Activated CD4-positive, alpha-beta T cell treated with anti-CD3 and anti-CD28 coated beads for 4 hours (primary cell): Measurements from ENCODE around the gene NLGN1.
"Not testable (repeated sequence)": the region's sequence is repeated elsewhere in the genome, so short reads cannot be mapped to it uniquely, and the experiment has no call there.

Experiments used
- DNase-seq, 2 donors: peaks; one replicate each; pipeline ENCODE4 v3.0.0-alpha.2; 2020

Gene NLGN1

DNA sequence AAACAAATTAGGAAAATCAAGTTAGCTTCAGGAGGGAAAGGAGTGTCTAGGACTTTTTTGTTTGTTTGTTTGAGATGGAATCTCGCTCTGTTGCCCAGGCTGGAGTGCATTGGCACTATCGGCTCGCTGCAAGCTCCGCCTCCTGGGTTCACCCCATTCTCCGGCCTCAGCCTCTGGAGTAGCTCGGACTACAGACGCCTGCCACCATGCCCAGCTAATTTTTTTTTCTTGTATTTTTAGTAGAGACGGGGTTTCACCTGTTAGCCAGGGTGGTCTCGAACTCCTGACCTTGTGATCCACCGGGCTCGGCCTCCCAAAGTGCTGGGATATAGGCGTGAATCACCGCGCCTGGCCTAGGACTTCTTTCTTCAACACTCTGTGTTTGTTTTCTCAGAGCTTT lies 171.1 kb downstream of the NLGN1 start:
- no peak for DNase-seq

DNA sequence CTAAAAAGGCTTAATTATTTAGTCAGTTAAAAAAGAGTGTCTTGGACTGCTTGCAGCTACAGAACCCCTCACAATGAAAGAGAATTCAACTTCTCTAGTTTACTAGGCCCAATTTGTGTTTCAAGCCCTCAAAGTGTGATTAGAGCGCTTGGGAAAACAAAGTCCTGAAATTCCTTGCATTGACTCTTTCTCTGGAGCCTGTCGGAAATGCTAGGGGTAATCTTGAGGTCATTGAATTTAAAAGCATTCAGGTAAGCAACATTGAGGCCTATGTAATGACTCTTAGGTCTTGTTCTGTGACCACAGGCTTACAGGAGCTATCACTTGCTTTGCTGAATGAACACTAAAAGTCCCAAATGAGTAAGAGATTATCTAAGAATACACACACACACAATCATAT lies 186.0 kb downstream of the NLGN1 start:
- no peak for DNase-seq

DNA sequence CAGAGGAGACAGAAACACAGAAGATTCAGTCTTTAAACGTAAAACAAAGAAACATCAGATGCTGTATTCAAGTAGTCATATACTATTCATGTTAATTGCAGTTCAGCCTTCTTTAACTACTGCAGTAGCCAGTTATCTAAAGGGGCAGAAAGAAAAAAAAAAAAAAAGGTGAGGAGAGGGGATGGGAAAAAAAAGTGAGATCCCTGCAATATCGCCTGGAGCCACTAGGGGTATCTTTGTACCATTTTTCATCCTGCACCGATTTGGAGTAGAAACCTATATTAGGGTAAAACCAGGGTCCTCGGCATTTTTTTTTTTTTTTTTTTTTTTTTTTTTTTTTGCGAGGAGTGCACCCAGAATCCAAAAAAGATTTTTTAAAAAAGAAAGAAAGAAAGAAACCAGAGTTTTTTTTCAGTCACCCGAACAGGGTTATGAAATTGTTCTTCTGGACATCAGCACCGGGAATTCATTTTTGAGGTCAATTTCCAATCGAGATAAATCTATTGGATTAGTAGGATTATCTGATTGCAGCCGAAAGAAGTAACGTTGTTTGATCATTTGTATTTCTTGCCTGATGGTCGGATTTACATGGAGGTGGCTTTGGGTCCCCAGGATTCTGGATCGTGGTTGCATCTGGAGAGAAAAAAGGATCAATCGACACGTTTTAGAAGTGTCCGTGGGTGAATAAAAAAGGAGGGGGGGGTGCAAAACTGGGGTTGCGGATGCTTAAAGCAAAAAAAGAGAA lies 186.7 kb downstream of the NLGN1 start:
- no peak for DNase-seq

DNA sequence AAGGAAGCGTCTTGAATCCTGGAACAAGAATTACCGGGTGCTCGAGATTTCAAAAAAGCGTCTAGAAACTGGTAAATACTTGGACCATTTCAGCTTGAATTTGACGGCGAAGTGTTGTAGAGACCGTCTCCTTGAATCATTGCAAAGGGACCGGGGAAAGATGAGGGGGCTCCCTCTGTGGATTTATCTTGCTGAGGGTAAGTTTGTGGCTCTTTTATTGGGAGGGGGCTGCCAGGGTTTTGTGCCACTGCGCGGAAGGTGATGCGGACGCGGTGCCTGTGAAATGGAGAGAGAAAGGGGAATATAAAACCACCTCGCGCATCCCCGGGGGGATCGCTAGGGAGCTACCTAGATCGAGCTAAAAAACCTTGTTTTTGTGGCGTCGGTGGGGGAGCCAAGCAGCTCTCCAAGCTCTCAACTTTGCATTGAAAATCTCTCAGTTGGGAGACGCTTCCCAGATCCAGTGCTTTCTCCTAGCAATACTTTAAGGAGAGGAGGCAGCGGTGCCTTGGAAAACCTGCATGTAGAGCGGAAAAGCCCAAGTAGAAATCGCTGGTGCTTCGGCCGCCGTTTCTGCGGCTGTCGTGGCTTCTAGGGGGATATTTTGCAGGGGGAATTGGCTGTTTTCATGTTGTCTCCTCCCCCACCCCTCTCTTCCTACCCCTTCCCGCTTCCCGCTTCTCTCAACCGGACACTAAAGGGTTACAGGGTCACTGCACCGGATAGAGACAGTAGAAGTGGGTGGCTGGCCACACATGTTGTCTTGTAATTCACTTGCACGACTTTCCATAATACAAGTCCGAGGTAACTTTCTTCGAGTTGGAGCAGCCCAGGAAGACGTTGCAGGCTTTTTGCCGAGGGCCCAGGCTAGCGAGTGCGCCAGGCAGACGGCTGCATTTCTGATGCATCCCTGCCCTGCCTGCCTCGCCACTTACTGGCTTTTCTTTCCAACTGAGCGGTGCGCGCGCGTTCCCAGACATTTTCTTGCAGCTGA lies 187.6 kb downstream of the NLGN1 start:
- no peak for DNase-seq

DNA sequence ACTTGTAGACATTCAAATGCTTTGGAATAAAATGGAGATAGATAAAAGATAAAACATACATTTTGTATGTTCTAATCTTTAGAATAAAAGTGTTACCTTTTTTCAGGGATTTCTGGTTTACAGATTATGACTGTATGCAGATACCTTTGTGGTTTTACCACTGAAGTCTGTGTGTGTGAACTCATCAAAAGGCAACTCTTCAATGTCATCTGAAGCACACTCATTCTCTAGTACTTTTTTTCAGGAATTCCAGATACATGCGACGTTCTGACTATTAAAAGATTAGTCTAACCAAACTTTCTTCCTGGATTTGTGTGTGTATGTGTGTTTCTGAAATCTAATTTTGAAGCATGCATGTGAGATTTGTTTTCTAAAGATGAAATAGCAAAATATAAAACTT lies 188.6 kb downstream of the NLGN1 start:
- no peak for DNase-seq

DNA sequence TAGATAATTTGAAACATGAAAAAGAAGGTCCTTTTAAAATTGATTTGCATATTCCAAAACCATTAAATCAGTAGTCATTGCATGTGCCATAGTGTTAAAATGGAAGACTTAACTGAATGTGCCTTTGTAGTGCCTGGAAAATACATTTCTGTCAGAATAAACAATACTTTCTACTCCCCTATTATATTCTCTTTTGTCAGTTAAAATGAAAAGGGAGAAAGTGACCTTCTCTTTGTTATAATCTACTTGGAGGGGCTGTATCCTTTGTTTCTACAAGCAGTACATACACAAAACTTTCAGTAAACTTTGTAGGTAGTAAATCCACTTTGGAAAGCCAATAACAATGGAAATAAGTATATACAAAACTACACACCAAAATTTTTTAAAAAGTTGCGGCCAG lies 189.5 kb downstream of the NLGN1 start:
- no peak for DNase-seq

DNA sequence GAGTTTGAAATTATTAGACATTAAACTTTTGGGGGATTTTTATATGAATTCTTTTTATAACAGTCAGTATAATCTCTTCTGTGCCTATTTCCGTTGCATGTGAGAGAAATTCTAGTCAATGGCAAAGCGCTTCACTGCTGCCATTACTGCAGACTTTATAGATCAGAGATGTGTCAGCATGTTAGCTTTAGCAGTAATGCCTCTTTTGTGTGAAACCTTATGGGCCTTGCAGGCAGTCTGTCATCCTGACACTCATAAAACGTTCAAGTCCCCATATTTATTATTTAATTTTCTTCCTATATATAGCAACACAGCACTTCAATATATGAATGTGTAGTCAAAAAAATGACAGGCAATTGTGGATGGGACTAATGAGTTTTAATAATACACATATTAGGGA lies 191.0 kb downstream of the NLGN1 start:
- DNase-seq, result no peak

DNA sequence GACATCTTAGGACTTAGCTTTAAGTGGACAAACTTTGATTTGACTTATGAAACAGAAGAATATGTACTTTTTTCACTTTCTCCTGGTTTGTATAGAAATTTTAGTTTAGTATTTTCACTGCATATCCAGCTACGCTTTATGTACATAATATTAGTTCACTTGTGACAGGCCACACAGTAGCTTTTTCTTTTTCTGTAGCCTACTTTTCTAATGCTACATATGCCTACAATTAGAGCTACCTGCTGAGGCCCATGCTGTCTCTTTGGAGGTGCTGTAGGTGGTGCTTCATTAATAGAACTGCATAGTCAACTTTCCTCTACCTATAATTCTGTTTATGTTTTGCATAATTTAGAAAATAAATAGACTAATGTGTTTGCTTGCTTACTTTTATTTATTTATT lies 191.6 kb downstream of the NLGN1 start:
- no peak for DNase-seq

DNA sequence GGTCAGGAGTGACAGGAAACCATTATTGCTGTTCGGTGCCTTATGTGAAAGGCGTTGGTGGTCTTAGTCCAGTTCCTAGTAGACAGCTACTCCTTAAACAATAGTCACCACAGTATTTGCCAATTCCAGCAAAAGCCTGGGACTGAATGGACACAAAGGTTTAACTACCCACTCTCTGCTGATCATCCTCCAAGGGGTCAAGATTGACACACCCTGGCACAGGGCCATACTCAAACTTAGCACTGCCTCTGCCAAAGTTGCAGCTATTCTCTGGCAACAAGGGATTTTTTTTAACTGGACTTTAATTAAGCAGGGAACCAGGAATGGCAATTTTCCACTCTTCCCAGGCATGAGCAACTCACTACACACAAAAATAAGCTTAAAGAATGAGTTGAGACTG lies 193.9 kb downstream of the NLGN1 start:
- DNase-seq, result no peak

DNA sequence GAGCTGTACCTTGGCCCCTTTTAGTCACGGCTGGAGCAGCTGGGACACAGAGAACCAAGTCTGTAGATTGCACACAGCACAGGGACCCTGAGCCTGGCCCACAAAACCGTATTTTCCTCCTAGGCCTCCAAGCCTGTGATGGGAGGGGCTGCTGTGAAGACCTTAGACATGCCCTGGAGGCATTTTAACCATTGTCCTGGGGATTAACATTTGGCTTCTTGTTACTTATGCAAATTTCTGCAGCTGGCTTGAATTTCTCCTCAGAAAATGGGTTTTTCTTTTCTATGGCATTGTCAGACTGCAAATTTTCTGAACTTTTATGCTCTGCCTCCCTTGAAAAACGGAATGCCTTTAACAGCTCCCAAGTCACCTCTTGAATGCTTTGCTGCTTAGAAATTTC lies 197.3 kb downstream of the NLGN1 start:
- DNase-seq, result not testable (repeated sequence)

DNA sequence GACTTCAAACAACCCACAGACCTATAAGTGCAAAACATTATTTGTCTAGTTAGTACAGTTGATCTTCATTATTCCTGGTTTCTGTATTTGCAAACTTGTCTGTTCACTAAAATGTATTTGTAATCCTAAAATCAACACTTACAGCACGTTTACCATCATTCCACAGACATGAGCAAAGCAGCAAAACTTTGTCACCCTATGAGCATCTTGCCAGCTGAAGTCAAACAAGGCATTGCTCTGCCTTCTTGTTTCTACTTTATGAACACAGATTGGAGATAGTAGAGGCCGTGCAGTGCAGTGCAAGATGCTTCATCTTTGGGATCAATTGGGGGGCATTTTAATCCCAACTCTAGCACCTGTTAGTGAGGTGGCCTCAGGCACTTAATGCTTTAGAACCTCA lies 202.1 kb downstream of the NLGN1 start:
- no peak for DNase-seq

DNA sequence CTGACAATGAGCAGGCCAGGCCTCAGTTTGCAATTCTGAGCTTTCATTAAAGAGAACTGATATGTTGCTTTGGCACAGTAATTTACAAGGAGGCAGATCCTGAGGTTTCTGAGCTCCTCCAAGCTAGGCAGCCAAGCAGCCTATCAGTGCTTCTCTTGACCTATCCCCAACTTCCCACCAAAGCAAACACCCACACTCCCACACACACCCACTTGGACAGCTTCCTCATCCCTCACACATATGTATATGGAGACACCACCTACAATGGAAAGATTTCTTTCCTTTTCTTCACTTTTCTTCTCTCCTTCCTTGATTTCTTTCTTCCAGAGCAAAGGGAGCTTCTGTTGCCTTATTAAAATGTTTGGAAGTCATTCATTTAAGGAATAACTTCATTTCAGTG lies 217.0 kb downstream of the NLGN1 start:
- no peak for DNase-seq

DNA sequence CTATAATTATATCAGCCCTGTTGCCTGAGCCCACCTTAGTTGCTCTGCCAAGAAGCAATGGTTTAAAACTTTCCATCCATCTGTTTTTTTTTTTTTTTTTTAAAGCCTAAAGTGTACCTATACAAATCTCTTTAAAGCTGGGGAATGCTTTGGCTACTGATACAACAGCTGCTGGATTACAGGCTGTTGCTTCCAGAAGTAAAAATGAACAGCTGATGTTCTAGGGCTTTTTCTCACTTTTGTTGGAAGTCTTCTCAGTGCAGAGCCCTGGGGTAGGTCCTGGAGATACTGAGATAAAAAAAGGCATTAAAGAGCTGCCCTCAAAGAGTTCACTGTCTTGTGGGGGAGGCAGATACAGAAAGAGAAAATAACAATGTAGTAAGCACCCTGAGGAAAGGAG lies 218.1 kb downstream of the NLGN1 start:
- DNase-seq, result no peak

DNA sequence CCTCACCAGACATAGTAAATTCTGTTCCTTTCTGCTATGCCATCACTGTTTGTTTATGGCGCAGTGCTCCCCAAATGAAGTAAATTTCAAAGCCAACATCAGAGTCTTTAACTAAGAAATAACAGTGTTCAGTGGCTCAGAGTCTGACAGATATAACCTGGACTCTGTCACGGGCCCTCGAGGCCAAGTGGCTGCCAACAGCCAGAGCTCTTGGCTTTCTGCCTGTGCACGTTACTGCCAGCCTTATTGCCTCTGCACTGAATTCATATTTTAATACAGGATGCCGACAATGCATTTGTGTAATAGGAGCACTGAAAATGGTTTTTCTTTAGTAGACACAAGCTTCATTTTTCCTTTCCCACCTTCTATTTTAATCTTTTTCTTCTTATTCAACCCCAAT lies 219.9 kb downstream of the NLGN1 start:
- no peak for DNase-seq

DNA sequence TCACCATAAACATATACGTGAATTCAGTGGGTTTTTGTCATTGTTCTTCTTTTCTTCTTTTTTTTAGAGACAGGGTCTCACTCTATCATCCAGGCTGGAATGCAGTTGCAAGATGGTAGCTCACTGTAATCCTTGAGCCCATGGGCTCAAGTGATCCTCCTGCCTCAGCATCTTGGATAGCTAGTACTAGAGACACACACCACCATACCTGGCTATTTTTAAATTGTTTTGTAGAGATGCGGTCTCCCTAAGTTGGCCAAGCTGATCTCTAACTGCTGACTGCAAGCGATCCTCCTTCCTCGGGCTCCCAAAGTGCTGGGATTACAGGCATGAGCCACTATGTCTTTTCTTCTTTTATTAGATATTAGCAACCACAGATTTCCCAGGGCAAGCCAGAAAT lies 220.6 kb downstream of the NLGN1 start:
- no peak for DNase-seq

DNA sequence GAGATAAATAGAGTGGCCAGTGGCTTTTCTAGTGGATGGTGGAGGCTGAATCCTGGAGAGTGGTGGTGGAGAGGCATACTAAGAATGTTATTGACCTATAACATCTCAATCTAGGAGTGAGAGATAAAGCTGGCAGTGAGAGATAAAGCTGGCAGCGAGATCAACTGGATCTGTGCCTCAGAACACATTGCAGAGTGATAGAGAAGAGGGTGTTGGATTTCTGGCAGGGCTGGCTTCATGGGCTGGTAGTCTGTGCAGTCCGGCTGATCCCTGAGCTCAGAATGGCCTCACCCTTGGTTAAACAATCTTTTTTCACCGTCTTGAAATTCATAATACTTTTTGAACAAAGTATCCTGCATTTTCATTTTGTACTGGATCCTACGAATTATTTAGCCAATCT lies 221.2 kb downstream of the NLGN1 start:
- no peak for DNase-seq

DNA sequence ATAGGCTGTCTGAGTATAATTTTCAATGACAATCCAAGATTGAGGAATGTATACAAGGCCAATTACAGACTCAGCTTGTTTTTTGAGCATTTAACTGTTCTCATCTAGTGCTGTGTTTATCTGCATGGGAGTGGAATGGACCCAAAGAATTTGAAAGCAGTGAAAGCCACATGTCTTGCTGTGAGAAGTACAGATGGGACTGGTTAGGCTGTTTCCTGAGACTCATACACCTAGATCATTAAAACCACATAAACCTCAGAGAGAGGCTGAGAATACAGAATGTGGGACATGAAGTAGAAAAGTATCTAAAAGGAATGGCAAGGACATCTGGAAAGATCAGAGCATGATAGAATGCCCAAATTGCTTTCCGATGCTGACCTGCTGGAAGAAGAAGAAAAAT lies 224.6 kb downstream of the NLGN1 start:
- no peak for DNase-seq

DNA sequence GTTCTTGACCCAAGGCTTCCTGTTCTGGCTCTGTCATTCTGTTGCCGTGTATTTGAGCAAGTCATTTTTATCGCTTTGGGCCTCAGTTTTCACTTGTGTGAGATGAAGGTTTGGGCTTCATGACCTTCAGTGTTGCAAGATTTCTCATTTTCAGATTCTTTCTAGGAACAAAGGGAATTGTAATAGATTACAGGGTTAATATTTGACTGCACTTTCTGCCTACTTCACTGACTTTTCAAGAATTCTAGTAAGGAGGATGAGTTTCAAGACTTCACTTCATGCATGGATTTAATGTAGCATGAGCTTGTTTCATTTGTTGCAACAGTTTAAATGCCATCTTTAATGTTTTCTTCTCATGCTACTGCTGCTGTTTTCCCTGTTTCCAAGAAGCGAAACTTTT lies 226.5 kb downstream of the NLGN1 start:
- no peak for DNase-seq

DNA sequence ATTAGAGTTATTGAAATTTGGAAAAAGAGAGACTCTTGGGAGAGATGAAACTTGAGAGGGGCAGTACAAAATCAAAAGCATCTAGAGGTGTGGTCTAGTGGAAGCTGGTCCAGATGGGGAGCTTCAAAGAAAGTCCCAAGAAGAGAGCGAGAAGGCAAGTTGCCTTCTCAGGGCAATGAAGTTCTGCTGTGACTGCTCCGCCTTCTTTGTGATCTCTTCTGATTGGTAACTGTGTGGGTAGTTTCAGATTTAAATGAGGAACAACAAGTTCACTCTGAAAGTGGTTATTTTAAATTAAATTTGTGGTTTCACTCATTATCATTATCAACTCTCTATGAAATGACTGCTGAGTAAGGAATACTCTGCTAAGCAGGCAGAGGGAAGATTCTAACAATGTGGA lies 233.3 kb downstream of the NLGN1 start:
- DNase-seq, result no peak

DNA sequence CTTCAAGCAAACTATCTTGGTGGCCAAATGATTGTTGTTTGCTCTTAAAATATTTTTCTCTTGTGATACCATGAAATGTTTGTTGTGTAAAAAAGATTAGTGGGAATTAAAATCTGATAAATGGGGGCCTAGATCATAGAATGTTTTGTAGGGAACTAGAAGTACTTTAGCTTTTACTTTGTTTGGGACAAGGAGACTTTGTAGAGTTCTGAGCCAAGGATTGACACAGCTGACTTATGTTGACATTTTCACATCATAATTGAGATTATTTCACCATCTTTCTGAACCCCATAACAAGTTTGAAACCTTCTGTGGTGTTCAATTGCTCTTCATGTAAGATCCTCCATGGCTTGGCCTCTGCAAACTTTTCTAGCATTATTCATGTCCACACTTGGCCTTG lies 235.4 kb downstream of the NLGN1 start:
- DNase-seq, result no peak

DNA sequence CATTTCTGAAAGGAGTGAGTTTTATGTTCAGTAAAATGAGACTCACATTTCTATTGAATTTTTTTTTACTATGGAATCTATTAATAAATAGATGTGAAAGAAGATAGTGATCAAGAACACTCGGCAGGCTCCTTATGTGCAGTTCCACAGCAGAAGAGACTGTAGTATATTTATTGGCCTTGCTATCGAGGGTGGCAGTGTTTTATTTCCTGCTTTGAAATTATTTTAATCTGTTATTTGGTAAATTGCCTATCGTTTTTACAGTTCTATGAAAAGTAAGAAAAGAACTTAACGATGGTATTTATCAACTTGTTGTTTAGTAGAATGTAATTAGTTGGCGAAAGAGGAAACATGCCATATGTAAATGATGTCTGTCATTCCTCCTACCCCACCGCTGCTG lies 238.3 kb downstream of the NLGN1 start:
- no peak for DNase-seq

DNA sequence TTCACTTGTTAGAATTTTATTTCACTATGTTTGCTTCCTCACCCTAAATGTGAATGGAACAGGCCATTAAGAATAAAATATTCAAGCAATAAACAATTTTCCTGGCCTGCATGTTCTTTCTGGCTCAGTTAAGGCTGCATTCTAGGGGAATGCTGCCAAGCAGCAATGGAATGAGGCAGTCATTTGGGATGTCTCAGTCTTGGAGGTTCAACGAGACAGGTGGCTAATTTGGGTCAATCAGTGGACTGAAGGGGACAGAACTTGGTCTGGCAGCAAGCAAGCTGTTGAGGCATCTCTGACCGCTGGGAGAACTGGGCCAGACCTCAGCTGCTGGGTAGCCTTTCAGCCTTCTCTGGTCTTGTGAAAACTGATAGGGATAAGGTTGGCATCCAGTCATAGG lies 241.6 kb downstream of the NLGN1 start:
- no peak for DNase-seq

DNA sequence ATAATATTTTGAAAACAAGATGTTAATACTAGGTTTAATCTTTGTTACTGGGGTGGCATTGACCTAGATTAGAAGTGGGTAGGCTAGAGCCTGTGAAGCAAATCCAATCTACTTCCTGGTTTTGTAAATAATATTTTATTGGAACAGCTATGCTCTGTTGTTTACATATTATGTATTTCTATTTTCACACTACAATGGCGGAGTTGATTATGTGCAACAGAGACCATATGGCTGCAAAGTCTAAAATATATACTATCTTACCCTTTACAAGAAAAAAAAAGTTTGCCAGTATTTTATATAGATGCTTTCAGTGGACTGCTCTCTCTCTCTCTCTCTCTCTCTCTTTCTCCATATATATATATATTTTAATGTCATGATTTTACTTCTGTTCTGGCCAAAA lies 244.2 kb downstream of the NLGN1 start:
- no peak for DNase-seq
